ENCODE measurements around the gene ADGRF3. TPM values are rescaled to one million over a fixed set of nuclear protein-coding genes. Genes with fewer than 3 reads are reported as not detected.

ADGRF3 gene
- total and polyA plus RNA-seq, 9 of the 15 experiments (the other 6 are each of a cell fraction or from before 2014, with no cell fraction given): 0.04 to 0.54 (median 0.16) TPM; not detected in 2

- TF ChIP-seq, protein P1, sequence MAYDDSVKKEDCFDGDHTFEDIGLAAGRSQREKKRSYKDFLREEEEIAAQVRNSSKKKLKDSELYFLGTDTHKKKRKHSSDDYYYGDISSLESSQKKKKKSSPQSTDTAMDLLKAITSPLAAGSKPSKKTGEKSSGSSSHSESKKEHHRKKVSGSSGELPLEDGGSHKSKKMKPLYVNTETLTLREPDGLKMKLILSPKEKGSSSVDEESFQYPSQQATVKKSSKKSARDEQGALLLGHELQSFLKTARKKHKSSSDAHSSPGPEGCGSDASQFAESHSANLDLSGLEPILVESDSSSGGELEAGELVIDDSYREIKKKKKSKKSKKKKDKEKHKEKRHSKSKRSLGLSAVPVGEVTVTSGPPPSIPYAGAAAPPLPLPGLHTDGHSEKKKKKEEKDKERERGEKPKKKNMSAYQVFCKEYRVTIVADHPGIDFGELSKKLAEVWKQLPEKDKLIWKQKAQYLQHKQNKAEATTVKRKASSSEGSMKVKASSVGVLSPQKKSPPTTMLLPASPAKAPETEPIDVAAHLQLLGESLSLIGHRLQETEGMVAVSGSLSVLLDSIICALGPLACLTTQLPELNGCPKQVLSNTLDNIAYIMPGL (CRISPR knock-in tag; IDR thresholded peaks at IDR 0.05): no peak
- TF ChIP-seq ZNF217 (CRISPR knock-in tag; IDR thresholded peaks at IDR 0.05) (no peak), MAZ (CRISPR knock-in tag; conservative IDR thresholded peaks at IDR 0.05 in 1 of 2, IDR thresholded peaks at IDR 0.05 in 1 of 2) (peak in 1 of 2 experiments; percentile 31; a peak in 1 of 4 replicates), AFF4 (CRISPR knock-in tag; IDR thresholded peaks at IDR 0.05) (peak; percentile 62; the same call in 1 of the 2 replicates), HDAC2 (IDR thresholded peaks at IDR 0.05) (peak; percentile 92), PHF21A (IDR thresholded peaks at IDR 0.05; ENCODE audit: borderline replicate concordance, low read depth) (no peak), ATF1 (CRISPR knock-in tag; IDR thresholded peaks at IDR 0.05) (no peak), ATF1 (tag; IDR thresholded peaks at IDR 0.05) (peak; percentile 82), MTA2 (IDR thresholded peaks at IDR 0.05; ENCODE audit: low read depth) (peak; percentile 62), ZNF518B (CRISPR knock-in tag; IDR thresholded peaks at IDR 0.05) (no peak), ZNF239 (CRISPR knock-in tag; IDR thresholded peaks at IDR 0.05) (no peak), C11orf30 (IDR thresholded peaks at IDR 0.05; ENCODE audit: low read depth) (peak; percentile 98)
- TF ChIP-seq, protein P2, sequence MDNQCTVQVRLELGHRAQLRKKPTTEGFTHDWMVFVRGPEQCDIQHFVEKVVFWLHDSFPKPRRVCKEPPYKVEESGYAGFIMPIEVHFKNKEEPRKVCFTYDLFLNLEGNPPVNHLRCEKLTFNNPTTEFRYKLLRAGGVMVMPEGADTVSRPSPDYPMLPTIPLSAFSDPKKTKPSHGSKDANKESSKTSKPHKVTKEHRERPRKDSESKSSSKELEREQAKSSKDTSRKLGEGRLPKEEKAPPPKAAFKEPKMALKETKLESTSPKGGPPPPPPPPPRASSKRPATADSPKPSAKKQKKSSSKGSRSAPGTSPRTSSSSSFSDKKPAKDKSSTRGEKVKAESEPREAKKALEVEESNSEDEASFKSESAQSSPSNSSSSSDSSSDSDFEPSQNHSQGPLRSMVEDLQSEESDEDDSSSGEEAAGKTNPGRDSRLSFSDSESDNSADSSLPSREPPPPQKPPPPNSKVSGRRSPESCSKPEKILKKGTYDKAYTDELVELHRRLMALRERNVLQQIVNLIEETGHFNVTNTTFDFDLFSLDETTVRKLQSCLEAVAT (IDR thresholded peaks at IDR 0.05): peak; percentile 12 to 75; a peak in 2 of 4 replicates
- TF ChIP-seq, protein P3, sequence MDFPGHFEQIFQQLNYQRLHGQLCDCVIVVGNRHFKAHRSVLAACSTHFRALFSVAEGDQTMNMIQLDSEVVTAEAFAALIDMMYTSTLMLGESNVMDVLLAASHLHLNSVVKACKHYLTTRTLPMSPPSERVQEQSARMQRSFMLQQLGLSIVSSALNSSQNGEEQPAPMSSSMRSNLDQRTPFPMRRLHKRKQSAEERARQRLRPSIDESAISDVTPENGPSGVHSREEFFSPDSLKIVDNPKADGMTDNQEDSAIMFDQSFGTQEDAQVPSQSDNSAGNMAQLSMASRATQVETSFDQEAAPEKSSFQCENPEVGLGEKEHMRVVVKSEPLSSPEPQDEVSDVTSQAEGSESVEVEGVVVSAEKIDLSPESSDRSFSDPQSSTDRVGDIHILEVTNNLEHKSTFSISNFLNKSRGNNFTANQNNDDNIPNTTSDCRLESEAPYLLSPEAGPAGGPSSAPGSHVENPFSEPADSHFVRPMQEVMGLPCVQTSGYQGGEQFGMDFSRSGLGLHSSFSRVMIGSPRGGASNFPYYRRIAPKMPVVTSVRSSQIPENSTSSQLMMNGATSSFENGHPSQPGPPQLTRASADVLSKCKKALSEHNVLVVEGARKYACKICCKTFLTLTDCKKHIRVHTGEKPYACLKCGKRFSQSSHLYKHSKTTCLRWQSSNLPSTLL (IDR thresholded peaks at IDR 0.05): no peak
Observed at GRCh38 chr2:26355038-26355995, 8.7 kb upstream of the ADGRF3 start (continued).
